Measurements from ENCODE around the gene VCPKMT. TPM values are rescaled to one million over a fixed set of nuclear protein-coding genes. Genes with fewer than 3 reads are reported as not detected.

The VCPKMT gene
- polyA plus RNA-seq, 1 donor from 2014 or later = 36.4 TPM

- Histone ChIP-seq H3K9me2 (ENCODE audit: insufficient read depth, low read length) (no peaks in the 10 kb centered on the region), H3K36me3 (ENCODE audit: insufficient read depth, low read length) (no peaks in the 10 kb centered on the region), H3K27me3 (ENCODE audit: insufficient read depth, low read depth, low read length) (no peaks in the 10 kb centered on the region), H3K4me2 (ENCODE audit: low read length) (no peak overlapping the region), H3K9me3 (ENCODE audit: low read length) (no peaks in the 10 kb centered on the region), H3K9ac (ENCODE audit: low read length) (no peak overlapping the region), H3K27ac (ENCODE audit: low read length) (no peak overlapping the region), H4K20me1 (ENCODE audit: insufficient read depth) (no peaks in the 10 kb centered on the region), H3F3A (ENCODE audit: insufficient read depth, low read length, poor library complexity, severe bottlenecking) (no peaks in the 10 kb centered on the region), H2AFZ (ENCODE audit: low read depth, low read length) (no peak overlapping the region), H3K4me3 (ENCODE audit: low read length) (no peak overlapping the region), H3K79me2 (replicated peaks; ENCODE audit: insufficient read depth, low read length) (no peaks in the 10 kb centered on the region)
- TF ChIP-seq CTCF (IDR thresholded peaks at IDR 0.05; ENCODE audit: poor library complexity, severe bottlenecking) = no peak
- TF ChIP-seq REST (IDR thresholded peaks at IDR 0.05; ENCODE audit: borderline replicate concordance) = no peak
- TF ChIP-seq EP300 (conservative IDR thresholded peaks at IDR 0.05; ENCODE audit: poor library complexity, severe bottlenecking) = no peak
- no peak for TF ChIP-seq MXI1 (conservative IDR thresholded peaks at IDR 0.05; ENCODE audit: poor library complexity, severe bottlenecking)
- no peak for TF ChIP-seq POLR2AphosphoS5 (IDR thresholded peaks at IDR 0.05)
- no peak for TF ChIP-seq SMC3 (conservative IDR thresholded peaks at IDR 0.05; ENCODE audit: poor library complexity)
- TF ChIP-seq RAD21 (conservative IDR thresholded peaks at IDR 0.05) = no peak
- TF ChIP-seq TAF1 (IDR thresholded peaks at IDR 0.05; ENCODE audit: low read depth) = no peak
- TF ChIP-seq EZH2 (IDR thresholded peaks at IDR 0.05; ENCODE audit: borderline replicate concordance, insufficient read depth, low read length, poor library complexity, severe bottlenecking) = no peak
Measured at GRCh38 chr14:50099335-50099734, 17.0 kb downstream of the VCPKMT start.

- Histone ChIP-seq H3K4me2 (ENCODE audit: low read length) (no peak overlapping the region), H4K20me1 (ENCODE audit: insufficient read depth) (no peaks in the 10 kb centered on the region), H3K79me2 (replicated peaks; ENCODE audit: insufficient read depth, low read length) (no peaks in the 10 kb centered on the region), H3K4me3 (ENCODE audit: low read length) (no peak overlapping the region), H3K9me2 (ENCODE audit: insufficient read depth, low read length) (no peaks in the 10 kb centered on the region), H3K9me3 (ENCODE audit: low read length) (no peaks in the 10 kb centered on the region), H3K27me3 (ENCODE audit: insufficient read depth, low read depth, low read length) (no peaks in the 10 kb centered on the region), H3F3A (ENCODE audit: insufficient read depth, low read length, poor library complexity, severe bottlenecking) (no peaks in the 10 kb centered on the region), H3K27ac (ENCODE audit: low read length) (no peak overlapping the region), H2AFZ (ENCODE audit: low read depth, low read length) (no peak overlapping the region), H3K36me3 (ENCODE audit: insufficient read depth, low read length) (no peaks in the 10 kb centered on the region), H3K9ac (ENCODE audit: low read length) (no peak overlapping the region)
- TF ChIP-seq RAD21 (conservative IDR thresholded peaks at IDR 0.05) = no peak
- no peak for TF ChIP-seq EZH2 (IDR thresholded peaks at IDR 0.05; ENCODE audit: borderline replicate concordance, insufficient read depth, low read length, poor library complexity, severe bottlenecking)
- TF ChIP-seq EP300 (conservative IDR thresholded peaks at IDR 0.05; ENCODE audit: poor library complexity, severe bottlenecking) = no peak
- no peak for TF ChIP-seq POLR2AphosphoS5 (IDR thresholded peaks at IDR 0.05)
- TF ChIP-seq REST (IDR thresholded peaks at IDR 0.05; ENCODE audit: borderline replicate concordance) = no peak
- TF ChIP-seq SMC3 (conservative IDR thresholded peaks at IDR 0.05; ENCODE audit: poor library complexity) = no peak
- no peak for TF ChIP-seq TAF1 (IDR thresholded peaks at IDR 0.05; ENCODE audit: low read depth)
- no peak for TF ChIP-seq MXI1 (conservative IDR thresholded peaks at IDR 0.05; ENCODE audit: poor library complexity, severe bottlenecking)
- TF ChIP-seq CTCF (IDR thresholded peaks at IDR 0.05; ENCODE audit: poor library complexity, severe bottlenecking) = no peak
Measured at GRCh38 chr14:50095895-50096294, 20.5 kb downstream of the VCPKMT start.
